HL-60 (cell line): ENCODE results near the gene MAP7D2.

Source experiments
- DNase-seq, 2 experiments: peaks; one replicate each; pipeline ENCODE4 v3.0.0-alpha.2; 2010 to 2020; ENCODE audit warnings: low read depth in 1 of 2, low spot score in 1 of 2
- H3K27ac ChIP-seq: fragments of 250-450 bp; sonication (Bioruptor Pico); replicated peaks from 2 replicates; pipeline ENCODE4 v1.5.1; 2020; ENCODE audit warnings: mild to moderate bottlenecking, moderate library complexity
- H3K27me3 ChIP-seq: fragments of 250-450 bp; sonication (Bioruptor Pico); 2 replicates; pipeline ENCODE4 v1.5.1; 2021; ENCODE audit warnings: mild to moderate bottlenecking, moderate library complexity; ENCODE audit not compliant: insufficient read depth, poor library complexity, severe bottlenecking
- H3K4me3 ChIP-seq: replicated peaks from 2 replicates; pipeline ENCODE4 v1.5.1; 2011; ENCODE audit warnings: mild to moderate bottlenecking, control low read depth, low read length; ENCODE audit not compliant: insufficient read depth
- GABPA ChIP-seq: IDR thresholded peaks from 2 replicates; pipeline ENCODE4 v1.6.1; 2012; ENCODE audit warnings: low read depth
- POLR2AphosphoS5 ChIP-seq: IDR thresholded peaks from 2 replicates; pipeline ENCODE4 v1.6.1; 2012; ENCODE audit warnings: low read depth
- SPI1 ChIP-seq: IDR thresholded peaks from 2 replicates; pipeline ENCODE4 v1.6.1; 2012; ENCODE audit warnings: low read depth, mild to moderate bottlenecking, borderline replicate concordance
- TF ChIP-seq, protein P1 (sequence below): IDR thresholded peaks from 2 replicates; pipeline ENCODE4 v1.6.1; 2012; ENCODE audit warnings: low read depth; ENCODE audit not compliant: insufficient replicate concordance
- TF ChIP-seq, protein P2 (sequence below): IDR thresholded peaks from one replicate; pipeline ENCODE4 v1.5.1; 2011; ENCODE audit warnings: low read length, control low read depth, inconsistent platforms; ENCODE audit not compliant: insufficient read depth

Gene MAP7D2

GRCh38 chrX:19975845-19976244 lies 140.9 kb downstream of the MAP7D2 start:
- TF ChIP-seq, protein P1, sequence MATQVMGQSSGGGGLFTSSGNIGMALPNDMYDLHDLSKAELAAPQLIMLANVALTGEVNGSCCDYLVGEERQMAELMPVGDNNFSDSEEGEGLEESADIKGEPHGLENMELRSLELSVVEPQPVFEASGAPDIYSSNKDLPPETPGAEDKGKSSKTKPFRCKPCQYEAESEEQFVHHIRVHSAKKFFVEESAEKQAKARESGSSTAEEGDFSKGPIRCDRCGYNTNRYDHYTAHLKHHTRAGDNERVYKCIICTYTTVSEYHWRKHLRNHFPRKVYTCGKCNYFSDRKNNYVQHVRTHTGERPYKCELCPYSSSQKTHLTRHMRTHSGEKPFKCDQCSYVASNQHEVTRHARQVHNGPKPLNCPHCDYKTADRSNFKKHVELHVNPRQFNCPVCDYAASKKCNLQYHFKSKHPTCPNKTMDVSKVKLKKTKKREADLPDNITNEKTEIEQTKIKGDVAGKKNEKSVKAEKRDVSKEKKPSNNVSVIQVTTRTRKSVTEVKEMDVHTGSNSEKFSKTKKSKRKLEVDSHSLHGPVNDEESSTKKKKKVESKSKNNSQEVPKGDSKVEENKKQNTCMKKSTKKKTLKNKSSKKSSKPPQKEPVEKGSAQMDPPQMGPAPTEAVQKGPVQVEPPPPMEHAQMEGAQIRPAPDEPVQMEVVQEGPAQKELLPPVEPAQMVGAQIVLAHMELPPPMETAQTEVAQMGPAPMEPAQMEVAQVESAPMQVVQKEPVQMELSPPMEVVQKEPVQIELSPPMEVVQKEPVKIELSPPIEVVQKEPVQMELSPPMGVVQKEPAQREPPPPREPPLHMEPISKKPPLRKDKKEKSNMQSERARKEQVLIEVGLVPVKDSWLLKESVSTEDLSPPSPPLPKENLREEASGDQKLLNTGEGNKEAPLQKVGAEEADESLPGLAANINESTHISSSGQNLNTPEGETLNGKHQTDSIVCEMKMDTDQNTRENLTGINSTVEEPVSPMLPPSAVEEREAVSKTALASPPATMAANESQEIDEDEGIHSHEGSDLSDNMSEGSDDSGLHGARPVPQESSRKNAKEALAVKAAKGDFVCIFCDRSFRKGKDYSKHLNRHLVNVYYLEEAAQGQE, result no peak
- TF ChIP-seq SPI1 (no peak), GABPA (no peak), POLR2AphosphoS5 (no peak)
- TF ChIP-seq, protein P2, sequence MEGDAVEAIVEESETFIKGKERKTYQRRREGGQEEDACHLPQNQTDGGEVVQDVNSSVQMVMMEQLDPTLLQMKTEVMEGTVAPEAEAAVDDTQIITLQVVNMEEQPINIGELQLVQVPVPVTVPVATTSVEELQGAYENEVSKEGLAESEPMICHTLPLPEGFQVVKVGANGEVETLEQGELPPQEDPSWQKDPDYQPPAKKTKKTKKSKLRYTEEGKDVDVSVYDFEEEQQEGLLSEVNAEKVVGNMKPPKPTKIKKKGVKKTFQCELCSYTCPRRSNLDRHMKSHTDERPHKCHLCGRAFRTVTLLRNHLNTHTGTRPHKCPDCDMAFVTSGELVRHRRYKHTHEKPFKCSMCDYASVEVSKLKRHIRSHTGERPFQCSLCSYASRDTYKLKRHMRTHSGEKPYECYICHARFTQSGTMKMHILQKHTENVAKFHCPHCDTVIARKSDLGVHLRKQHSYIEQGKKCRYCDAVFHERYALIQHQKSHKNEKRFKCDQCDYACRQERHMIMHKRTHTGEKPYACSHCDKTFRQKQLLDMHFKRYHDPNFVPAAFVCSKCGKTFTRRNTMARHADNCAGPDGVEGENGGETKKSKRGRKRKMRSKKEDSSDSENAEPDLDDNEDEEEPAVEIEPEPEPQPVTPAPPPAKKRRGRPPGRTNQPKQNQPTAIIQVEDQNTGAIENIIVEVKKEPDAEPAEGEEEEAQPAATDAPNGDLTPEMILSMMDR, result no peak
- no peak overlapping the region for H3K27ac ChIP-seq
- no peak for DNase-seq
- H3K27me3 ChIP-seq, result no peaks in the 10 kb centered on the region
- no peak overlapping the region for H3K4me3 ChIP-seq

DNA sequence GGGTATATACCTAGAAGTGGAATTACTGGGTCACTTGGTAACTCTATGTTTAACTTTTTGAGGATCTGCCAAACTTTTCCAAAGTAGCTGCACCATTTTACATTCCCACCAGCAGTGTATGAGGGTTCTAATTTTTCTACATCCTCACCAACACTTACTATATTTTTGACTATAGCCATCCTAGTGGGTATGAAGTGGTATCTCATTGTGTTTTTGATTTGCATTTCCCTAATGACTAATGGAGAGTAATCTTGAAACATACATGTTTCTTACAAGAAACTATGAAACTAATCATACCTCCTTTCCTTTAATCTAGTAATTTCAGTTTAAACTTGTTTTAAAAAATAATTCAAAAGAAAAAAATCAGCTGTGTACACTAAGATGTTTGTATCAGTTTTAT lies 143.7 kb downstream of the MAP7D2 start:
- no peak overlapping the region for H3K4me3 ChIP-seq
- H3K27me3 ChIP-seq, result no peaks in the 10 kb centered on the region
- H3K27ac ChIP-seq, result no peak overlapping the region
- DNase-seq, result no peak
- TF ChIP-seq SPI1 (no peak), GABPA (no peak), POLR2AphosphoS5 (no peak)
- TF ChIP-seq, protein P1, result no peak
- TF ChIP-seq, protein P2, result no peak

GRCh38 chrX:19968276-19968675 lies 148.4 kb downstream of the MAP7D2 start:
- Histone ChIP-seq H3K4me3 (no peak overlapping the region), H3K27ac (no peak overlapping the region), H3K27me3 (no peaks in the 10 kb centered on the region)
- TF ChIP-seq POLR2AphosphoS5, result no peak
- TF ChIP-seq, protein P1, result no peak
- no peak for DNase-seq

DNA sequence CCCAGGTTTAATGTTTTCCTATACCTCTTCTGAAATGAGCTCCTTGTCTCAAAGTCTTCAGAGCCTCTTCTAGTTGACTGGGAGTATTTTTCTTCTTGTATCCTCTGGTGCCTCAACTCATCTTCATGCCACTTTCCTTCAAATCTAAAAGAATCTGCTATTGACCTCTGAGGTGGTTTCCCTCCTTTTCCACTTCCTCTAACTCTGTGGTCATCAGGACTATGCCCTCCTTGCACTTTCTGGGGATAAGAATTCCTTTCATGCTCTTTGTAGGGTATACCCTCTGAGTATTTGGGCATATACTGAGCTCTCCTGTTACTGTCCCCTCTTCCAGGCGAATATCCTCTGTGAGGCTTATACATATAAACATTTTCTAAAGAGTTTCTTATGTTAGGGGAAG lies 150.7 kb downstream of the MAP7D2 start:
- no peak overlapping the region for H3K27ac ChIP-seq
- DNase-seq, result no peak
- TF ChIP-seq POLR2AphosphoS5 (no peak), SPI1 (no peak), GABPA (no peak)
- TF ChIP-seq, protein P1, result no peak
- TF ChIP-seq, protein P2, result no peak
- no peak overlapping the region for H3K4me3 ChIP-seq
- no peaks in the 10 kb centered on the region for H3K27me3 ChIP-seq
